Gastroesophageal sphincter (tissue), 4 donors: Measurements from ENCODE around the gene HMOX1. TPM values are rescaled to one million over a fixed set of nuclear protein-coding genes. Genes with fewer than 3 reads are reported as not detected.

ENCODE experiments used
- ATAC-seq: fragments of 150-250 bp; one replicate; pipeline ENCODE4 v1.9.1; 2016; ENCODE audit warnings: mild to moderate bottlenecking, moderate library complexity
- H3K27ac ChIP-seq, 4 donors: fragments of 200-600 bp; sonication (generic) in 3 of 4; 1 replicate in 3 of 4; 2 replicates in 1 of 4; pipeline ENCODE4 v1.5.1; 2016 to 2019
- H3K27me3 ChIP-seq: fragments of 200-600 bp; sonication (generic); one replicate; pipeline ENCODE4 v1.5.1; 2019
- H3K36me3 ChIP-seq, 2 donors: fragments of 200-600 bp; sonication (generic); one replicate each; pipeline ENCODE4 v1.5.1; 2019; ENCODE audit warnings: control low read depth in 1 of 2
- H3K4me1 ChIP-seq, 3 donors: fragments of 200-600 bp; sonication (generic); 1 replicate in 2 of 3; 2 replicates in 1 of 3; pipeline ENCODE4 v1.5.1; 2016 to 2019; ENCODE audit warnings: control low read depth in 2 of 3
- H3K4me3 ChIP-seq, 2 donors: fragments of 200-600 bp; sonication (generic); one replicate each; pipeline ENCODE4 v1.5.1; 2019; ENCODE audit warnings: mild to moderate bottlenecking in 1 of 2, moderate library complexity in 1 of 2
- H3K9me3 ChIP-seq, 3 donors: fragments of 200-600 bp; sonication (generic); one replicate each; pipeline ENCODE4 v1.5.1; 2017 to 2019; ENCODE audit warnings: control low read depth in 2 of 3
- EP300 ChIP-seq: sonication (generic); formaldehyde crosslinking; IDR thresholded peaks from one replicate; pipeline ENCODE4 v1.6.1; 2017; ENCODE audit warnings: antibody characterized with exemption, mild to moderate bottlenecking
- POLR2A ChIP-seq, 2 donors: fragments of 450-650 bp; IDR thresholded peaks; one replicate each; pipeline ENCODE4 v1.6.1; 2017; ENCODE audit warnings: antibody characterized with exemption in 2 of 2, mild to moderate bottlenecking in 2 of 2, moderate library complexity in 1 of 2
- POLR2AphosphoS5 ChIP-seq: sonication (generic); formaldehyde crosslinking; IDR thresholded peaks from one replicate; pipeline ENCODE4 v1.6.1; 2017; ENCODE audit warnings: antibody characterized with exemption
- WGBS, 2 donors: methylation state at CpG; one replicate each; pipeline ENCODE4 v1.1.5; 2018; ENCODE audit warnings: low coverage in 1 of 2; 5-methylcytosine and 5-hydroxymethylcytosine counted together
- total RNA-seq, 4 donors: library from RNA; depleted of rRNA; stranded (reverse); fragments of >200 nt; gene quantifications; one replicate each; pipeline ENCODE4 v1.1.0, GENCODE V29; 2016
- TF ChIP-seq, protein P1 (sequence below), 4 experiments: fragments of 200-600 bp in 2 of 4; fragments of 450-650 bp in 2 of 4; sonication (generic) in 1 of 4; IDR thresholded peaks; one replicate each; pipeline ENCODE4 v1.5.1; 2017 to 2019; ENCODE audit warnings: antibody characterized with exemption in 4 of 4, mild to moderate bottlenecking in 2 of 4, moderate library complexity in 2 of 4

HMOX1 gene
- total RNA-seq, 4 donors from 2014 or later, result 3.0 to 317 (median 12.7) TPM

DNA sequence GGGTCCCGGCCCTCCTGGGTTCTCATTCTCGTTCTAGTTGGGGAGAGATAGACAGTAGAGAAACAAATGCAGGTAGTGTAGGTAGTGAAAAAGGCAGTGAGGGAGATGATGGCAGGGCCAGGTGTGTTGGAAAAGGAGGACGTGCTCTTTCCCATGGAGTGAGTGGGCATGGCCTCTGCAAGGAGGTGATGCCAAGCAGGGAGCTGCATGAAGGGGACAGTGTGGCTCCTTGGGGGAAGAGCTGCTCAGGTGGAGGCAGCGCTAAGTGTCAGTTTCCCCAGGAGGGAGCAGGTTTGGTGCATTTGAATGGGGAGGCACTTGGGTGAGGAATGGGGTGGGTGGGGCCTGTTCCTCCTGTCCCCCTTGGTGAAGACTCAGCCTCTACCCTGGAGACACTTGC is 41.2 kb downstream of the HMOX1 start:
- 95 to 100% methylated on average over 3 to 4 of the region's 4 CpGs for WGBS, 2 donors
- ATAC-seq, result no peak
- H3K4me1 ChIP-seq, result no peaks in the 10 kb centered on the region
- peaks cover 0 to 87% of the 10 kb centered on the region in 2 donors for H3K36me3 ChIP-seq
- no peak overlapping the region for H3K27ac ChIP-seq
- H3K4me3 ChIP-seq, result no peak overlapping the region
- TF ChIP-seq POLR2A (IDR thresholded peaks at IDR 0.05) (no peak), POLR2AphosphoS5 (no peak), EP300 (no peak)
- TF ChIP-seq, protein P1, sequence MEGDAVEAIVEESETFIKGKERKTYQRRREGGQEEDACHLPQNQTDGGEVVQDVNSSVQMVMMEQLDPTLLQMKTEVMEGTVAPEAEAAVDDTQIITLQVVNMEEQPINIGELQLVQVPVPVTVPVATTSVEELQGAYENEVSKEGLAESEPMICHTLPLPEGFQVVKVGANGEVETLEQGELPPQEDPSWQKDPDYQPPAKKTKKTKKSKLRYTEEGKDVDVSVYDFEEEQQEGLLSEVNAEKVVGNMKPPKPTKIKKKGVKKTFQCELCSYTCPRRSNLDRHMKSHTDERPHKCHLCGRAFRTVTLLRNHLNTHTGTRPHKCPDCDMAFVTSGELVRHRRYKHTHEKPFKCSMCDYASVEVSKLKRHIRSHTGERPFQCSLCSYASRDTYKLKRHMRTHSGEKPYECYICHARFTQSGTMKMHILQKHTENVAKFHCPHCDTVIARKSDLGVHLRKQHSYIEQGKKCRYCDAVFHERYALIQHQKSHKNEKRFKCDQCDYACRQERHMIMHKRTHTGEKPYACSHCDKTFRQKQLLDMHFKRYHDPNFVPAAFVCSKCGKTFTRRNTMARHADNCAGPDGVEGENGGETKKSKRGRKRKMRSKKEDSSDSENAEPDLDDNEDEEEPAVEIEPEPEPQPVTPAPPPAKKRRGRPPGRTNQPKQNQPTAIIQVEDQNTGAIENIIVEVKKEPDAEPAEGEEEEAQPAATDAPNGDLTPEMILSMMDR (IDR thresholded peaks at IDR 0.05), result no peak
- no peaks in the 10 kb centered on the region for H3K9me3 ChIP-seq
- no peaks in the 10 kb centered on the region for H3K27me3 ChIP-seq

DNA sequence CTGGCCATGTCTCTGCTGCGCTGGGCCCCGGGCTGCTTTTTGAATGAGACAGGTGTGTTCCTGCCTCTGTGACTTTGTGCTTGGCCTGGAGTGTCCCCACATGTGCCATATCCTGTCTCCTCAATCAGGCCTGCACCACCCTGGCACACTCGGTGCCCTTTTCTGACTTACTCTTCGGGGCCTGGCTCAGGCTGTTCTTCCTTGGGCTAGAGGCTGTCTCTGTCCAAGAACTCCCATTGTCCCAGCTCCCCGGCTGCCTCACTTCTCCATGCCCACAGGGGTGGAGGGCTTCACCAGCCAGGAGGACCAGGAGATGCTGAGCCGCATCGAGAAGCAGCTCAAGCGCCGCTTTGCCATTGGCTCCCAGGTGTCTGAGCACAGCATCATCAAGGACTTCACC is 42.0 kb downstream of the HMOX1 start:
- TF ChIP-seq POLR2AphosphoS5 (no peak), POLR2A (IDR thresholded peaks at IDR 0.05) (no peak), EP300 (no peak)
- TF ChIP-seq, protein P1 (IDR thresholded peaks at IDR 0.05), result no peak
- no peaks in the 10 kb centered on the region for H3K4me1 ChIP-seq
- no peaks in the 10 kb centered on the region for H3K27me3 ChIP-seq
- ATAC-seq, result no peak
- no peaks in the 10 kb centered on the region for H3K9me3 ChIP-seq
- WGBS, 2 donors, result 93% methylated on average over 2 of the region's 9 CpGs; no CpG with 5 or more reads in 1 of the 2 donors
- peaks cover 0 to 79% of the 10 kb centered on the region in 2 donors for H3K36me3 ChIP-seq
- H3K4me3 ChIP-seq, result no peak overlapping the region
- no peak overlapping the region for H3K27ac ChIP-seq

DNA sequence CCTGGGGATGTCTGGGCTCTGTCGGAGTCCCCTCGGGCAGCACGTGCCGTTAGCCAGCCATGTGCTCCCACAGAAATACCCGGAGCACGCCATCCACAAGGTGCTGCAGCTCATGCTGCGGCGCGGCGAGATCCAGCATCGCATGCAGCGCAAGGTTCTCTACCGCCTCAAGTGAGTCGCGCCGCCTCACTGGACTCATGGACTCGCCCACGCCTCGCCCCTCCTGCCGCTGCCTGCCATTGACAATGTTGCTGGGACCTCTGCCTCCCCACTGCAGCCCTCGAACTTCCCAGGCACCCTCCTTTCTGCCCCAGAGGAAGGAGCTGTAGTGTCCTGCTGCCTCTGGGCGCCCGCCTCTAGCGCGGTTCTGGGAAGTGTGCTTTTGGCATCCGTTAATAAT is 43.2 kb downstream of the HMOX1 start:
- 96 to 100% methylated on average over 8 to 15 of the region's 26 CpGs for WGBS, 2 donors
- TF ChIP-seq POLR2A (IDR thresholded peaks at IDR 0.05) (no peak), POLR2AphosphoS5 (no peak), EP300 (no peak)
- TF ChIP-seq, protein P1 (IDR thresholded peaks at IDR 0.05), result no peak
- Histone ChIP-seq H3K27me3 (no peaks in the 10 kb centered on the region), H3K4me1 (no peaks in the 10 kb centered on the region), H3K36me3 (peaks cover 0 to 67% of the 10 kb centered on the region in 2 donors), H3K4me3 (no peak overlapping the region), H3K27ac (no peak overlapping the region), H3K9me3 (no peaks in the 10 kb centered on the region)
- no peak for ATAC-seq

DNA sequence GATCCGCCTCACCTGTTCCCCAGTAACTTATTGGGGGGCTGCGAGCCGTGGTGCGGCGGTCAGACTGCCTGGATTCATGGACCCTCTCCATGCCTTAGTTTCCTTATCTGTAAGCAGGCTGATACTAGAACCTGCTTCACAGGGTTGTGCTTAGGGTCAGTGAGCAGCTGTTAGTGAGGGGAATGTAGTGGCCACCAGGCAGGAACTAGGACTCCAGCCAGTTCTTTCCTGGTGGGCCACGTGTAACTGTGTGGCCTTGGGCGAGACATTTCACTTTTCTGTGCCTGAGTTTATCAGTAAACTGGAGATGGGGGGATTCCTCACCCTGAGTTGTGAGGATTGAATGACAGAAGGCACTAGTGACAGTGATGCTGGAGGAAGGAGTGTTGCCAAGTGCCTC is 43.9 kb downstream of the HMOX1 start:
- Histone ChIP-seq H3K27ac (no peak overlapping the region), H3K4me1 (no peaks in the 10 kb centered on the region), H3K4me3 (no peak overlapping the region), H3K27me3 (no peaks in the 10 kb centered on the region), H3K36me3 (peaks cover 0 to 60% of the 10 kb centered on the region in 2 donors), H3K9me3 (no peaks in the 10 kb centered on the region)
- ATAC-seq, result no peak
- TF ChIP-seq, protein P1 (IDR thresholded peaks at IDR 0.05), result no peak
- TF ChIP-seq EP300 (no peak), POLR2A (IDR thresholded peaks at IDR 0.05) (no peak), POLR2AphosphoS5 (no peak)
- WGBS, 2 donors, result 86% methylated on average over 1 of the region's 7 CpGs; no CpG with 5 or more reads in 1 of the 2 donors

DNA sequence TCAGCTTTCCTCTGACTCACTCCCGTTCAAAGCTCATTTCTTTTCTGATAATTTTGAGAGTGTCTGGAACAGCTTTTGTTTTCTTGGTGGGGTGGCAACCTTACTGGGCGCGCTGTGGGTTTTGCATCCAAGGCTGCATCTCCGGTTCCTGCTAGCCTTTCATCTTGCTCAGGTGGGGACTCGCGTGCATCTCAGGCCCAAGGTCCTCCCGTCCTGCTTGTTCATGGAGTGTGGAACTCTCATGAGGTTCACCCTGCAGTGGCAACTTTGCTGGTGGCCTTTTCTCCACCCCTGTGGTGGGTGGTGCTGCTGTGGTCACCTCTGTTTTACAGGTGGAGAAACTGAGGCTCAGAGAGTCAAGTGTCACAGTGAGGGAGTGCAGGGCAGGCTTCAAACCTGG is 44.6 kb downstream of the HMOX1 start:
- Histone ChIP-seq H3K9me3 (no peaks in the 10 kb centered on the region), H3K36me3 (peaks cover 0 to 53% of the 10 kb centered on the region in 2 donors), H3K27ac (no peak overlapping the region), H3K27me3 (no peaks in the 10 kb centered on the region), H3K4me3 (no peak overlapping the region), H3K4me1 (peaks cover 0 to 3% (median 0%) of the 10 kb centered on the region in 3 donors)
- 88% methylated on average over 2 to 4 of the region's 7 CpGs for WGBS, 2 donors
- no peak for ATAC-seq
- no peak for TF ChIP-seq POLR2AphosphoS5
- TF ChIP-seq POLR2A (IDR thresholded peaks at IDR 0.05), result no peak
- no peak for TF ChIP-seq EP300
- TF ChIP-seq, protein P1 (IDR thresholded peaks at IDR 0.05), result no peak
